Endodermal cell (in vitro differentiated cells): ENCODE results near the gene ASPN. TPM values are rescaled to one million over a fixed set of nuclear protein-coding genes. Genes with fewer than 3 reads are reported as not detected.
"Not testable (repeated sequence)": the region's sequence is repeated elsewhere in the genome, so short reads cannot be mapped to it uniquely, and the experiment has no call there.

Experiments
- DNase-seq: peaks from one replicate; pipeline ENCODE4 v3.0.0-alpha.2; 2017
- H3K27ac ChIP-seq: 2 replicates; pipeline ENCODE4 v1.5.1; 2013; ENCODE audit warnings: mild to moderate bottlenecking, low read depth, low read length, moderate library complexity
- H3K27me3 ChIP-seq: 2 replicates; pipeline ENCODE4 v1.6.1; 2013; ENCODE audit warnings: mild to moderate bottlenecking, low read length, moderate library complexity; ENCODE audit not compliant: insufficient read depth, control insufficient read depth, poor library complexity, severe bottlenecking
- H3K36me3 ChIP-seq: 2 replicates; pipeline ENCODE4 v1.7.0; 2013; ENCODE audit warnings: mild to moderate bottlenecking, low read length, moderate library complexity; ENCODE audit not compliant: control insufficient read depth, insufficient read depth
- H3K4me1 ChIP-seq: one replicate; pipeline ENCODE4 v1.7.0; 2013; ENCODE audit warnings: low read length; ENCODE audit not compliant: control insufficient read depth, insufficient read depth
- H3K4me3 ChIP-seq: 2 replicates; pipeline ENCODE4 v1.5.1; 2013; ENCODE audit warnings: mild to moderate bottlenecking, low read length, moderate library complexity
- H3K9ac ChIP-seq: 2 replicates; pipeline ENCODE4 v1.6.1; 2013; ENCODE audit warnings: mild to moderate bottlenecking, low read length, moderate library complexity; ENCODE audit not compliant: poor library complexity, severe bottlenecking; ENCODE audit errors: extremely low read depth
- H3K9me3 ChIP-seq: 2 replicates; pipeline ENCODE4 v1.6.1; 2013; ENCODE audit warnings: mild to moderate bottlenecking, low read length, moderate library complexity; ENCODE audit not compliant: control insufficient read depth
- H3K27ac Mint-ChIP-seq: 2 replicates; pipeline ENCODE4 v1.8.0; 2020; ENCODE audit warnings: mixed read lengths
- H3K27me3 Mint-ChIP-seq: 2 replicates; pipeline ENCODE4 v1.8.0; 2021; ENCODE audit warnings: mild to moderate bottlenecking, mixed read lengths; ENCODE audit not compliant: insufficient read depth
- H3K36me3 Mint-ChIP-seq: 2 replicates; pipeline ENCODE4 v1.8.0; 2020; ENCODE audit warnings: low read depth, mixed read lengths
- H3K4me1 Mint-ChIP-seq: 2 replicates; pipeline ENCODE4 v1.8.0; 2020; ENCODE audit warnings: mixed read lengths
- H3K4me3 Mint-ChIP-seq: 2 replicates; pipeline ENCODE4 v1.8.0; 2020; ENCODE audit warnings: mild to moderate bottlenecking, moderate library complexity, mixed read lengths
- H3K9me3 Mint-ChIP-seq: 2 replicates; pipeline ENCODE4 v1.8.0; 2020; ENCODE audit warnings: mild to moderate bottlenecking, mixed read lengths
- CTCF ChIP-seq: fragments of 200-600 bp; sonication (generic); conservative IDR thresholded peaks from 2 replicates; pipeline ENCODE4 v1.5.0; 2021; ENCODE audit warnings: antibody characterized with exemption, mild to moderate bottlenecking
- WGBS, 2 experiments: methylation state at CpG; one replicate each; pipeline versions ENCODE4 v1.1.5 to v1.1.7; 2013; ENCODE audit warnings: missing lambda C conversion rate in 2 of 2, mixed read lengths in 1 of 2; ENCODE audit not compliant: insufficient coverage in 1 of 2, insufficient read length in 1 of 2; 5-methylcytosine and 5-hydroxymethylcytosine counted together
- total RNA-seq, 2 donors: library from RNA; stranded (reverse); fragmentation: NEBNext Ultra II Directional in 1 of 2; extraction: Animal tissue kit (Norgen Biotek cat#: 25700) in 1 of 2; gene quantifications; 2 replicates in 1 of 2; 3 replicates in 1 of 2; pipeline ENCODE4 v1.2.1, GENCODE V29; 2021

ASPN gene
- total RNA-seq, 2 donors from 2014 or later, result not detected

DNA sequence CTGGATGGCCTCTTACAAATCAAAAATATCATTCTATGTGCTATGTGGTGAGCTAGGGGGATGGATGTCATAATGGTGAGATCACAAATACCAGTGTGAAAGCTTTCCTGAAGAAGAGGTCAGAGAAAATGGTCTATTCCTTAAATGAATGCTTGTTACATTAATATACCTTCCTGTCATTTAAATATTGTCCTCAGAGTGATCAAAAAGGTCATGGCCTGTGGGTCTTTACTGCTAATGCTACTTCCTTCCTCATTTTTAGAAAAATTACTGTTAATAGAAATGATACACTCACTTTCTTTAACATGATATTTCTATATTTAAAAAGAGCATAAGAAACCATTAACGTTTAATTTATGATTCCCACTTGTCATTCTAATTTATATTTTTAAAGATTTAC lies 67.7 kb downstream of the ASPN start:
- no peak overlapping the region for H3K9ac ChIP-seq
- no CpG with 5 or more reads among the region's 1 CpG for WGBS, 2 experiments
- H3K27ac Mint-ChIP-seq, result no peak overlapping the region
- DNase-seq, result no peak
- no peak for TF ChIP-seq CTCF
- H3K27me3 ChIP-seq, result no peaks in the 10 kb centered on the region
- no peaks in the 10 kb centered on the region for H3K36me3 ChIP-seq
- H3K27ac ChIP-seq, result no peak overlapping the region
- no peaks in the 10 kb centered on the region for H3K36me3 Mint-ChIP-seq
- H3K27me3 Mint-ChIP-seq, result no peaks in the 10 kb centered on the region
- H3K4me1 Mint-ChIP-seq, result no peaks in the 10 kb centered on the region
- H3K4me3 ChIP-seq, result no peak overlapping the region
- no peaks in the 10 kb centered on the region for H3K9me3 Mint-ChIP-seq
- no peak overlapping the region for H3K4me3 Mint-ChIP-seq
- no peaks in the 10 kb centered on the region for H3K4me1 ChIP-seq
- no peaks in the 10 kb centered on the region for H3K9me3 ChIP-seq

DNA sequence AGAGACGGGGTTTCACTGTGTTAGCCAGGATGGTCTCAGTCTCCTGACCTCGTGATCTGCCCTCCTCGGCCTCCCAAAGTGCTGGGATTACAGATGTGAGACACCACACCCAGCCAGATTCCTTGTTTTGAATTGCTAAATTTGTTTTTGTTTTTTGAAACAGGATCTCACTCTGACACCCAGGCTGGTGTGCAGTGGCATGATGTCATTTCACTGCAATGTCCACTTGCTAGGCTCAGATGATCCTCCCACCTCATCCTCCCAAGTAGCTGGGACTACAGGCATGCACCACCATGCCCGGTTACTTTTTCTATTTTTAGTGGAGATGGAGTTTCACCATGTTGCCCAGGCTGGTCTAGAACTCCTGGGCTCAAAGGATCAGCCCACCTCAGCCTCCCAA lies 71.1 kb downstream of the ASPN start:
- not testable (repeated sequence) for H3K9ac ChIP-seq, H3K9me3 ChIP-seq, H3K4me1 Mint-ChIP-seq, H3K27me3 Mint-ChIP-seq, H3K4me3 ChIP-seq, H3K36me3 ChIP-seq, H3K27ac Mint-ChIP-seq, H3K4me3 Mint-ChIP-seq, H3K27ac ChIP-seq, H3K9me3 Mint-ChIP-seq, H3K36me3 Mint-ChIP-seq, H3K27me3 ChIP-seq, DNase-seq, H3K4me1 ChIP-seq
- 90 to 94% methylated on average over 3 to 4 of the region's 4 CpGs for WGBS, 2 experiments

DNA sequence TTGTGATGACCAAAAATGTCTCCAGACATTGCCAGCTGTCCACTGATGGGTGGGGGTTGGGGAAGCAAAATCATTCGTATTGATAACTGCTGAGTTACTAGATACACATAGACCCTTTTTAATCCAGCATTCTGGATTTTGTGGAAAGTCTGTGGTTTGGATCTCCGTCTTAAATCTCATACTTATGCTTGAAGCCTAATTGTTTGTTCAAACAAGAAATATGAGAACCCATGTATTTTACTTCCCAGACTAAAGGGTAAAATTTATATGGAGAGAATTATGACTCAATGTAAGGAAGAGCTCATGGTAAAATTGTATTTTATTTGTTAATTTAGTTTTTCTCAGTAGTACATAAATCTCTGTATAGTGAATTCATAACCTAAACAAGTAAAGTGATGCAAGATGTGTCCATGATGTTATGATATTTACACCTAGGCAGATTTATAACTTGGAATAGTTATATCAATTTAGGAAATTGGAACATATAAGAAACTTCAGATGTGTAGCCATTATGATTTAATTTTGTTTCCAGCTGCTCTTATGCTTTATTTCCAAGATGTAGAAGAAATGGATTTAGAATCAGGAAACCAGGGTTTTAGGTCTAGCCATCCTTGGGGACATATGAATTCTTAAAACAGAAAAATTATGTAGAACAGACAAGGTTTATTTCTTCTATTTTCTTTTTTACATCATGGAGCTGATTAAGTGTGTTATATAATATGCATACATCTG lies 73.4 kb downstream of the ASPN start:
- no peaks in the 10 kb centered on the region for H3K36me3 Mint-ChIP-seq
- 86 to 100% methylated on average over 2 of the region's 2 CpGs for WGBS, 2 experiments
- no peaks in the 10 kb centered on the region for H3K9me3 Mint-ChIP-seq
- Histone ChIP-seq H3K4me1 (no peaks in the 10 kb centered on the region), H3K27ac (no peak overlapping the region), H3K9me3 (no peaks in the 10 kb centered on the region), H3K36me3 (no peaks in the 10 kb centered on the region), H3K9ac (no peak overlapping the region), H3K27me3 (no peaks in the 10 kb centered on the region), H3K4me3 (no peak overlapping the region)
- no peak overlapping the region for H3K27ac Mint-ChIP-seq
- H3K4me1 Mint-ChIP-seq, result no peaks in the 10 kb centered on the region
- DNase-seq, result no peak
- H3K27me3 Mint-ChIP-seq, result no peaks in the 10 kb centered on the region
- H3K4me3 Mint-ChIP-seq, result no peak overlapping the region
- no peak for TF ChIP-seq CTCF

GRCh38 chr9:92407818-92408217 lies 74.5 kb downstream of the ASPN start:
- Histone ChIP-seq H3K27ac (no peak overlapping the region), H3K9me3 (no peaks in the 10 kb centered on the region), H3K9ac (no peak overlapping the region), H3K4me3 (no peak overlapping the region), H3K4me1 (no peaks in the 10 kb centered on the region), H3K27me3 (no peaks in the 10 kb centered on the region), H3K36me3 (no peaks in the 10 kb centered on the region)
- H3K9me3 Mint-ChIP-seq, result no peaks in the 10 kb centered on the region
- no peak overlapping the region for H3K4me3 Mint-ChIP-seq
- H3K36me3 Mint-ChIP-seq, result no peaks in the 10 kb centered on the region
- H3K4me1 Mint-ChIP-seq, result no peaks in the 10 kb centered on the region
- 96 to 100% methylated on average over 1 to 2 of the region's 2 CpGs for WGBS, 2 experiments
- H3K27ac Mint-ChIP-seq, result no peak overlapping the region
- DNase-seq, result no peak
- TF ChIP-seq CTCF, result no peak
- no peaks in the 10 kb centered on the region for H3K27me3 Mint-ChIP-seq
